HG03135 (cell line): Measurements from ENCODE around the gene GDPD2.

Experiments
- ATAC-seq: cut with Tn5 transposase; IDR thresholded peaks from one replicate; pipeline ENCODE4 v1.9.1; 2021; ENCODE audit warnings: mild to moderate bottlenecking, moderate library complexity; ENCODE audit not compliant: unreplicated experiment

The GDPD2 gene

DNA sequence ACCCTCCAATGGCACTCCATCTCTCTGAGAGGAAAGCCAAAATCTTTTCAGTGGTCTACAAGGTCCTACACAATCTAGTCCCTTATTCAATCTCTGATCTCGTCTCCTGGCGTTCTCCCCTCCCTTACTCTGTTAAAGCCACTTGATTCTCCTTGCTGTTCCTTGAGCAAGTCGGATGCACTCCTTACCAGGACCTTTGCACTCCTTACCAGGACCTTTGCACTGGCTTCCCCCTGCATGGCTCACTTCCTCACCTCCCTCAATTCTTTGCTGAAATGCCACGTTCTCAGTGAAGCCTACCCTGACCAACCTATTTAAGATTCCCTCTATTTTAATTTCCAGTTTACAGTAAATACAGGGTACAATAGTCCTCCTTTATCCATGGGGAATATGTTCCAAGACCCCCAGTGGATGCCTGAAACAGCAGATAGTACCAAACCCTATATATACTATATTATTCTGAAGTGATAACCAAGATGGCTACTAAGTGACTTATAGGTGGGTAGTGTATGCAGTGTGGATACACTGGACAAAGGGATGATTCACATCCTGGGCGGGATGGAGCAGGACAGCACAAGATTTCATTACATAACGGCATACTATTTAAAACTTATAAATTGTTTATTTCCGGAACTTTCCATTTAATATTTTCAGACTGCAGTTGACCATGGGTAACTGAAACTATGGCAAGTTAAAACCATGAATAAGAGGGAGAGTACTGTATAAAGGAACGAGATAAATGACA is 15.0 kb downstream of the GDPD2 start:
- ATAC-seq: no peak

DNA sequence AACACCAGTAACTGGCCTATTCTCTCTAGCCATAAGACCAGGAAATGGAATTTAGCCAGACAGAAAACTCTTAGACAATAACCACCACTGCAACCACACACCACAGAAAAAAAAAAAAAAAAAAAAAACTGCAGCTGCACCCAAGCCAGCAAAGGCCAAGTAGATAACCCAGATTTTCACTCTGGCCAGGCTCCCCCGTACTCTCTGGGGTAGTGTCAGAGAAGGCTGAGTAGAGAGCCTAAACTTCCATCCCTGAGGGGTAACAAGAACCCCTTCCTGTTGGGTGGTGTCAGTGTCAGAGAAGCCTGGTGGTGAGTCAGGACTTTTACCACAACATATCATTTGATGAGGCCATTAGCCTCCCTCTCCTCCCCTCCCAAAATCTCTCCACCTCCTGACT is 15.9 kb downstream of the GDPD2 start:
- no peak for ATAC-seq

DNA sequence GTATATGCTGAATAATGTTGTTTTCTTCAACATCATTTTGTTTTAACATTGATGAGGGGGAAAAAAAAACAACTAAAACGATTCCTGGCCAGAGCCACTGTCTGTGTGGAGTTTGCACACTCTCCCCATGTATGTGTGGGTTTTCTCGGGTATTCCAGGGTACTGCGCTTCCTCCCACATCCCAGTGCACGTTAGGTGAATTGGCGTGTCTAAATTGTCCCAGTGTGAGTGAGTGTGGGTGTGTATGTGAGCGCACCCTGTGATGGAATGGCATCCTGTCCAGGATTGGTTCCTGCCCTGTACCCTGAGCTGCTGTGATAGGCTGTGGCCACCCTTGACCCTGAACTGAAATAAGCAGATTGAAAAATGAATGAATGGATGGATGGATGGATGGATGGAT is 19.1 kb downstream of the GDPD2 start:
- no peak for ATAC-seq

DNA sequence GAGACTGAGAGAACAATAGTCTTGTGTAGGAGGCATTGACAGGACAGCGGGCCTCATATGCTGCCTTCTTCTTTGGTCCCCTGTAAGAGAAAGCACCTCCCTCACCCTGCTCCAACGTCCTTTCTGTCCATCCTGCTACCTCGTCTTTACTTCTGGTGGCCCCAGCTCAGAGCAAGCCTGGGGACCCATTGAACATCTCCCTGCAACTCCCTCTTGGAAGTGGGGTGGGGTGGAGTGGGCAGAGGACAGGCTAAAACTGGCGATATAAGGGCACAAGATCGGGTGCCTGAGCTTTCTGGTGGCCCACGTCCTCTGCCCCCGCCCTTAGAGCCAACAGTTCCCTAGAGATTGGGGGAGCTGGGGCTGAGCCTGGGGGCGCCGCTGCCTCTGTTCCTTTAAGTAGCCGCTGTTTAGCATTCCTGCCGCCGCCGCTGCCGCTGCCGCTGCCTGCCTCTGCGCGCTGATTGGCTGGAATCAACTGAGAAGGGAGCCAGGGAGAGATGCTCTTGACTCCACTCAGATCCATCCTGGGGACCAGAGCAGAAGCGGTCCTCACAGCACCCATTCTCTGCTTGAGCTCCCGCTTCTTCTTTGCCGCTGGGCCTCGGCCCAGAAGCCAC is 21.3 kb downstream of the GDPD2 start, which contains the start of gene DLG3:
Gene DLG3, plus strand, starts transcription at position 510 of the 620 bp plus-strand sequence. CDS start 367 bp downstream, outside the sequence.
- no peak for ATAC-seq

DNA sequence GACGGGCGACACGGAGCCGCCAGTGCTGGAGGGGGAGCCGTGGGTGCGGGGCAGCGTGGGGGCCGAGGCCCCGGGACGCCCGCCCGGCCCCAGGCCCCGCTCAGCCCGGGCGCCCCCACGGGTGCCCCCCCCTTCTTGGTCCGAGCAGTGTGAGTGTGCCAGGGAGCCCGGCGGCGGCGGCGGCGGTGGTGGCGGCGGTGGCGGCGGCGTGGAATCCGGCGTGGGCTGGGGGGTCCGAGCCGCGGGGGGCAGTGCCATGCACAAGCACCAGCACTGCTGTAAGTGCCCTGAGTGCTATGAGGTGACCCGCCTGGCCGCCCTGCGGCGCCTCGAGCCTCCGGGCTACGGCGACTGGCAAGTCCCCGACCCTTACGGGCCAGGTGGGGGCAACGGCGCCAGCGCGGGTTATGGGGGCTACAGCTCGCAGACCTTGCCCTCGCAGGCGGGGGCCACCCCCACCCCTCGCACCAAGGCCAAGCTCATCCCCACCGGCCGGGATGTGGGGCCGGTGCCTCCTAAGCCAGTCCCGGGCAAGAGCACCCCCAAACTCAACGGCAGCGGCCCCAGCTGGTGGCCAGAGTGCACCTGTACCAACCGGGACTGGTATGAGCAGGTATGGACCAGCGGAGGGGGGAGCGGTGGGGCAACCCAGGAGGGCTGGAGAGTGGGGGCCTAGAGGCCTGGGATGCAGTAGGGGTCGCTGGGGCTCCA is 22.0 kb downstream of the GDPD2 start:
- no peak for ATAC-seq

DNA sequence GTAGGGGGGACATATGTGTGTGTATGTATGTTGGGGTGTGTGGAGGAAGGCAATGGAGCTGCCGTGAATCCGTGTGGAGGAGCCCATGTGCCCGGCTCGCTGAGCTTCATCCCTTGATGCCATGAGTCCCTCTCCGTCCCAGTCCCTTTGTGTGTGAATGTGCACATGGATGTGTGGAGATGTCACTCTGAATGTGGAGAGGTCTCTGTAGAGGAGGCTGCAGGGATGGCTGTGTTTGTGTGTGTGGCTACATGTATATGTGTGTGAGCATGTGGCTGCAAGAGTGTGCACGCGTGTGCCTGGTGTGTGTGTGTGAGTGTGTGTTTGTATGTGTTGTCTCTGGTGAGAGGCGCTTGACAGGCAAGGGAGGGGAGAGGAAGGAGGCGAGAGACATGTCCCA is 22.8 kb downstream of the GDPD2 start:
- no peak for ATAC-seq

DNA sequence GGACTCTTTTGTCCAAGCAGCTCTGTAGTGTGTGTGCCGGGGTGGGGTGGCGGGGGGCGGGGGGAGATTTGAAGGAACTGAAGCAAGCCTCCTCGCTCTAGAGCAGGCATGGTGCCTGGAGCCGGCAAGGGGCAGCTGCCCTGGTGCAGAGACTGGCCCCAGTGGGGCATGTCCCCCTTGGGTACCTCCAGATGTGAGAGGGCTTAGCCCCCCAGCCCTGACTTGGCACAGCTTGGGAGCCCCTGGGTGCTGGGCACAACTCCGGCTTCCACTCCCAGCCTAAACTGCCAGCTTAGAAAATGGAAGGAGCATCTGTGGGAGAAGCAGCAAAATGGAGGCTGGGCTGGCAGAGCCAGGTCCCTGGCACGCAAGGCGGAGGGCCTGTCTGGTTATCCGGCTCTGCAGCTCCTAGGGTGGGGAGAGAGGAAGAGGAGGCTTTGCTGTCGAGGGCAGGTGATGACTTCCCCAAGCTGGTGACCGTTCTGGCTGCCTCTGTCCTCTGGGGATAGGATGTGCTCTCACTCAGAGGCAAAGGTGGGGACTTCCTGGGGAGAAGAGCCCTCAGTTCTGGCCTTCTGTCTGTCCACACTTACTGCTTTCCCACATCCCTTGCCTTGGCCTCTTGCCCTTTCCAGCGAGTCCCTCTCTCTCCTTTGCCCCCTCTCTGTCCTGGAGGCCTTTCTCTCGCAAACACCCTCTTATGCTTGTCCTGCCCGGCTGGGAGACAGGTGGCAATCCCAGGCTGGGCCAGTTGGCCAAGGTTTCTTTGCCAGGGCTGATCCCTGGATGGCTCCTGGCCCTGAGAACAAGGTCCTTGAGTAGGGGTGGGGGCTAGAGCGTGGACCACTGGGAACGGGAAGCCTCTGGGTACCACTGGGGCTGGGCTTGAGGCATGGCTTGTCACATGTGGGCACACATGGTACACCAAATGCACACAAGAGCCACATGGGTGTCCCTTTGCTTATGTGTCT is 23.6 kb downstream of the GDPD2 start:
- no peak for ATAC-seq

DNA sequence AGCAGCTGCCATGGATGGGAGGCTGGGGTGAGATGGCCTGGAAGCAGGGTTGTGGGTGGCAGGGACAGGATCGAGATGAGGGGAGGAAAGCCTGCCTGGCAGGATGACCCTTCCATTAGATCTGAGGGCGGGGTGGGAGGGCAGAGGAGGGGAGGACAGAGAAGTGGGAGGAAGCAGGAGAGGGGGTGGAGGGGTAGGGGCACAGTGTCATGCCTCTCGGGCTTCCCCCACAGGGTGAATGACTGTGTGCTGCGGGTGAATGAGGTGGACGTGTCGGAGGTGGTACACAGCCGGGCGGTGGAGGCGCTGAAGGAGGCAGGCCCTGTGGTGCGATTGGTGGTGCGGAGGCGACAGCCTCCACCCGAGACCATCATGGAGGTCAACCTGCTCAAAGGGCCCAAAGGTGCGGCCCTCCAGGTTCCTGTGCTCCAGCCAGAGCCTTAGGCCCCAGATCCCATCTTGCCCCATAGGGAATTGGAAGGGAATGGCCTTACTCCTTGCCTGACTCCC is 26.4 kb downstream of the GDPD2 start:
- no peak for ATAC-seq

DNA sequence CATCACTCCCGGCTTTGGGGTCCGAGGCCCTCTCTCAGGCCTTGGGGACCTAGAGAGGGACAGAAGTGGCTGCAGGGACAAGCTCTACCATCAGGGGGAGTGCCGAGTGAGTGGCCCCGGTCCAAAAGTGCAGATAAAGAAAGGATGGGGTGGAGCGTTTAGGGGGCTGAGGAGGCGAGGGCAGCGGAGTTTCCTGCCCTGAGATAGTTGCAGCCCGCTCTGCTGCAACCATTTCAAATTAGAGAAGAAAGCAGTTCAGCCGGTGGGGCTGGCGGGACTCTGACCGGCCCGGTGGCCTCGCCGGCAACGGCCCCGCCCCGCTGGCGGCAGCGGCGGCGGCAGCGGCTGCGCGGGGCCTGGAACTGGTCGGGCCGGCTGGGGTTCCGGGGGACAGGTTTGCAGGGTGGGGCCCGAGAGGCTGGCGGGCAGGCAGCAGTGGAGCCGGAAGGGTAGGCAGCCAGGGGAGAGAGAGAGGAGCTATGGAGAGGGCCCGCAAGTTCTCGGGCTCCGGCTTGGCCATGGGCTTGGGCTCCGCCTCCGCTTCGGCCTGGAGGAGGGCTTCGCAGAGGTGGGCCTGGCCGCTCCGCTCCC is 29.1 kb downstream of the GDPD2 start:
- peak; percentile 38 for ATAC-seq

DNA sequence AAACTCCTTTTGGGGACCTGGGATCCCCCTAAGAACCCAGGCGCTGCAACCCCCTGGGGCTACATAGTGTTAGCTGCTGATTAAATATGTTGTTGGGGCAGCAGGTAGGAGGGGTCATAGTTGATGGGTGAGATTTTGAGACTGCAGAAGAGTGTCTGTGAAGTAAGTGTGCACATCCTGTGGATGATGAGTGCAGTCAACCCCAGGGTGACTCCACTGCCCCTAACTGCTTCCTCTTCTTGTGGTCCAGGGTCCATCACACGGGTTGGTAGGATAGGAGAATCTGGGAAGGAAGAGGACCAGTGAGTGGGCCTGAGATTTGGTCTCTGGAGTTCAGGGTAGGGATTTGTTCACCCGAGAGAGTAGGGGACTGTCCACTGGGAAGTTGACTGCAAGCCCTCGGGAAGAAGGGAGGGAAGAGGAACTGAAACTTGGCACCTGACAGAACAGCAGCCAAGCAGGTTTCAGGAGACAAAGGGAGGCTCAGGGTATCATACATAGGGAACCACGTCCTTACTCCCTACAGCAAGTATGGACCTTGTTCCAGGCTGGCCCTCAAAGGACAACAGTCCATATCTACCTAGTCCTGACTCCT is 30.0 kb downstream of the GDPD2 start:
- ATAC-seq: no peak

DNA sequence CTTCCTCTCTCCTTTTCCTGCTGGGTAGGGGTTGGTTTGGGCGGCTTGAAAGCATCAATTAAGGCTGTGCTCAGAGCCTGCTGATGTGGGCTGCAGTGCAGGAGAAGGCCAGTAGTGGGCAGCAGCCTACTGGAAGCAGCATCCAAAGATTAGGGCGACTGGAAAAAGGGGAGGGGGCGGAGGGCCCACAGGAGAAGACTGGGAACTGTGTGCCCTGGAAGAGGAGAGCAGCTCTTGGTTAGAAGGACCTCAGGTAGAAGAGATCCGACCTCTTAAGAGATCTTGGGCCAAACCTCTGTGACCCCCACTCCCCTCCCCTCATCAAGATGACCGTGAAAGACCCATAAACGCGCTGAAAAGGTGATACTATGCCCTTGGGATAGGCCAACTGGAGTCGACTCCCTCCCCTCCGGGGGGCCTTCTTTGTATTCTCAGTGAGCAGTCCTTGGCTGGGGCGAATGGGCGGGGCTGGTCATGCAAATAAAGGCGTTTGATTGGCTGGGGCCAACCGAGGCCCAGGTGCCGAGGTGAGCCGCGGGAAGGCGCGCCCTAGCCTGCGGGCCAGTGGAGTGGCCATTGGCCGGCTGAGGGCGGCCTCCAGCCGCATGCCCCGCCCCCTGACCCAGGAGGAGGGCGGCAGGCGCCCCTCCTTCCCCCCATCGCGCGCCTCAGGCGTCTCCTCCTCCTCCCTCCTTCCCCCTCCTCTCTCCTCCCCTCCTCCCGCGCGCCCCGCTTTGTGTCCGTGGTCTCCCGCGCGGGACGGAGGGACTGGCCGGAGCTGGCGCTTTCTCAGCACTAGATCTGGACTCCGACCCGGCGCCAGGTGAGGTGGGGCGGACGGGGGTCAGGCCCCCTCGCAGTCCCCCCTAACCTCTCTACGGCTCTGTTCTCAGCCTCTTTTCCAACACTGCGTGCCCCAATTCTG is 31.6 kb downstream of the GDPD2 start:
- ATAC-seq: peak; percentile 50

DNA sequence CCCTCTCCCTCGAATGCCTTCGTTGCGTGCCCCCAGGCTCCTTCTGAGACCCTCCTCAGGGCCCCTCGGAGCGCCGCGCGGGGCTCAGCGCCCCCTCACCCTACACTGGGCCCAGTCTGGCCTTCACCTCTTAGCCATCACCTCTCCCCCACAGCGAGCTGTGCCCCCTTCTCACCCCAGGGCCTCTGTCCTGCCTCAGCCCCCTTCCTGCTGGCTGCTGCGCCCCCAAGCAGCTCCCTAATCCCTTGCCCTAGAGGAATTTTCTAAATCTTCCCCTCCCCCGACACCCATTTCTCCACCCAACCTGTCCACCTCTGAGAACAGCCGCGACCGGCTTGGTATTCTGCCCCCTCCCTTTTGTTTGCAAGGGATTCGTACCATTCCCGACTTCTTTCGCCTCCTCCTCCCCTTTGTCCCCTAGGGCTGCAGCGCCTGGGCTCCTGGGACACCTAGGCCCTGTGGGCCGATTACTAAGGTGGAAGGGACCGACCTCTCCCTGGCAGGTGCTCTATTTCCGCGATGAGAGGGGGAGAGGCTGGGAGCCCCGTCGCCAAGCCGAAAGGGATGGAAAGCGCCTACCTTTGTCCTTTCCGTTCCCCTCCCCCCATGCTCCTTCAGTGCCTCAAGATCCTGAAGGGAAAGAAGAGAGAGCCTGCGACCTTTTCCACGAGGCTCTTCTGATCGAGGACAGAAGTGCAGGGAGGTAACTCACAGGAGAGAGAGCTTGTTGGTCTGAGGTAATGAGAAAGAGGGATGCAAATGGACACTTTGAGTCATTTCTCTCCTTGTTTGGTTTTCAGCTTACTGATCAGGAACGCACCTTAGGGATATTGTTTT is 32.5 kb downstream of the GDPD2 start:
- peak; percentile 0 for ATAC-seq

DNA sequence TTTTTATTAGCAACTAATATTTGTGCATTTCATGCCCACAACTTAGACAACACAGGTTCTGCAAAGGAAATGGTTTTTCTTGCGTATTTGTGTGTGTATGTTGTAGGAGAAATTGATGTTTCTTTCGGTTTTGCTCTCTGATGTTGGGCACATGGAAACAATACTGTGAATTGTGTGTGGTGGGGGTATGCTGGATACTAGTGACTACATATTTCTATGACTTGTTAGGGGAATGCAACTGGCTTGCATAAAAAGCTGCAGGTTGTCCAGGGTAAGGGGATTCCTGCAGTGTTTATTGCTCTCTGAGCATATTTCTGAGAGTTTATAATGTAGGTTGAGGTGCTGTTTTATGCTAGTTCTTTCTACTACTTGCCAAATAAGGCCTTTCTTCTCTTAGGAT is 33.1 kb downstream of the GDPD2 start:
- ATAC-seq: no peak

DNA sequence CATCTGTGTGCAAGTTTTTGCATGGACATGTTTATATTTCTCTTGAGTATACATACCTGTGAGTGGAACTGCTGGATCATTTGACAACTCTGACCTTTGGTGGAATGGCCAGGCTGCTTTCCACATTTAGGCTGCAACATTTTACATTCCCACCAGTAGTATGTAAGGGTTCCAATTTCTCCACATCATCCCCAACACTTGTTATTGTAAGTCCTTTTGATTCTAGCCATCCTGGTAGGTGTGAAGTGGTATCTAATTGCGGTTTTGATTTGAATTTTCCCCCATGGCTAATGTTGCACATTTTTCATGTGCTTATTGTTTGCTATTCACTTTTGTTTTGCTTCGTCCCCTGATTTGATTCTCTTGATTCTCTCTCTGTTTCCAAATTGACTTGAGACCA is 37.9 kb downstream of the GDPD2 start:
- ATAC-seq: no peak

DNA sequence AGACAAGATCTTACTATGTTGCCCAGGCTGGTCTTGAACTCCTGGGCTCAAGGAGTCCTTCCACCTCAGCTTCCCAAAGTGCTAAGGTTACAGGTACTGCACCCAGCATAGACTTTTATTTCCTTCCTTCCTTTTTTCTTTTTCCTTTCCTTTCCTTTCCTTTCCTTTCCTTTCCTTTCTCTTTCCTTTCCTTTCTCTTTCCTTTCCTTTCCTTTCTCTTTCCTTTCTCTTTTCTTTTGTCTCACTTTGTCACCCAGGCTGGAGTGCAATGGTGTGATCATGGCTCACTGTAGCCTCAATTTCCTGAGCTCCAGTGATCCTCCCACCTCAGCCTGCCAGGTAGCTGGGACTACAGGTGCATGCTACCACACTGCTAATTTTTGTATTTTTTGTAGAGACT is 40.9 kb downstream of the GDPD2 start:
- no peak for ATAC-seq

DNA sequence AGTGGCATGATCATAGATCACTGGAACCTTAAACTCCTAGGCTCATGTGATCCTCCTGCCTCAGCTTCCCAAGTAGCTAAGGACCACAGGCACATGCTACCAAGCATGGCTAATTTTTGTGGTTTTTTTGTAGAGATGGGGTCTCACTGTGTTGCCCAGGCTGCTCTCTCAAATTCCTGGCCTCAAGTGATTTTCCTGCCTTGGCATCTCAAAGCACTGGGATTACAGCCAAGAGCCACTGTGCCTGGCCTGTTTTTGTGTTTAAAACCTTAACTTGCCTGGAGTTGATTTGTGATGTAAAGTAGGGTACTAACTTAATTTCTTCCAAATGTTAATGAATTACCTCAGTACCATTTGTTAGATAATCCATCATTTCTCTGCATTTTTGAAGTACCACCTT is 43.9 kb downstream of the GDPD2 start:
- no peak for ATAC-seq

DNA sequence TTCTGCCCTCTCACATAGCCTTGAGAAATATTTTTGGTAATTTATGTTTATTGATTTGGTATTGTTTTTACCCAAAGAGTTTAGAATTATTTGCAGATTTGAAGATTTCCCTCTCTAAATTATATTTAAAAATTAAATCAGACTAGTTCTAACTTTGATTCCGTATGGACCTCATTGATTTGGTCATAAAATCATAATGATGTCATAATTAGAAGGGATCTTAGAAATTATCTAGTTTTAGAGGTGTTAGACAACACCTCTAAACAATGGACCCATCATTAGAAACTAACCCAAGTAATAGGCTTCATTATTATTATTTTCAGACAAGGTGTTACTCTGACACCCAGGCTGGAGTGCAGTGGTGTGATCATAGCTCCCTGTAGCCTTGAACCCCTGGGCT is 45.6 kb downstream of the GDPD2 start:
- ATAC-seq: no peak

DNA sequence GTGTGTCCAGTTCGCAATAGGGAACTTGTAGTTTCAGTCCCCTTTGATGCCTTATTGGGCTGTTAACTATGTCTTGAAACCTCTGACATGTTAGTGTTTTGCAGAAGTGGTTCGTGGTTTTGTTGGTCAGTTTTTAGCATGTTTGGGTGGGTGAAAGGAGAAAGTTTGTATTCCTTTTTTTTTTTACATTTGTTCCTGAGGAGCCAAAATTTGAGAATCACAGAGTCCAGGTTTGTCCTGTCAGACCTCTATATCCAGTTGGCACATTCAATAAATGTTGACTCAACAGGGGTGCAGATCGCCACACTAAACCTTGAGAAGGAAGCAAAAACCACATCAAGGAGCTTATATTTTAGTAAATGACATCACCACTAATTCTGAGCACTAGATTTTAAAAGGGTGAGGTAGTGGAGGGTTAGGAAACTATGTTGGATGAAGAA is 47.8 kb downstream of the GDPD2 start:
- peak; percentile 60 for ATAC-seq
